ENCODE data around the gene MTM1. TPM values are rescaled to one million over a fixed set of nuclear protein-coding genes. Genes with fewer than 3 reads are reported as not detected.

The MTM1 gene
- total RNA-seq, 1 donor from 2014 or later, result 11.0 TPM

DNA sequence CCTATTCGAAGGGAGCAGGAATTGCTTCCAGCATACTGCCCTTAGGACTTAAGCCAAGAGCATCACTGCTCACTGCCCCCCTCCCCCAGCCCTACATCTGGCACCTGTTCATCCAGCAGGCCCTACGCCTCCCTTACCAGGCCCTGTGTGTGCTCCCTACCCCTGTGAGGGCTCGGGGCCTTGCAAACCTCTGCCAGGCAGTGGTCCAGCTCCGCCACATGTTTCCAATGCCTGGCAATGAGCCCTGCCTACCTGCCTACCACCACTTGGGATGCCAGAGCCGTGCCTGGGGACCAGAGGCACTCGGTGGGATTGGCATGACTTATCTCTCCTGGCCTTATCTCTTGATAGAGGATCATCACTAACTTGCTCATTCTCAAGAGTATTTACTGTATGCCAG, 27.5 kb upstream of the MTM1 start:
- no peak for FAIRE-seq
- peaks cover 5% of the 10 kb centered on the region for H3K9me3 ChIP-seq (ENCODE audit: insufficient read depth, low read depth, low read length)
- no peaks in the 10 kb centered on the region for H3K27me3 Mint-ChIP-seq (ENCODE audit: low read depth, unreplicated experiment)

DNA sequence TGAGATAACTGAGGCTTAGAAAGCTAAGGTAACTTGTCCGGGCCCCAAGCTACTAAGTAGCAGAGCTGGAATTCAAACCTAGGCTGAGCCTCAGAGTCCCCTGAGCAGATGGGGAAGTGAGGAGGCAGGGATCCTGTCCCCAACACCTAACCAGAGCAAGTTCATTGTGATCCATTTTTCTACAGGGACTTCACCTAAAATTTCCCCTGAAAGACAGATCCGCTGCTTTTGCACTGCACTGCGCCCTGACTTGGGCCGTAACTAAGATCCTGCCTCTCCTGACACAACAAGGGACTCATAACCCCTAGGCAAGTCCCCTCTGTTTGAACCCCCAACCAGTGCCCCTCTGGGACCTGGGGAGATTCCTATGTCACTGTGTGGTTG, 25.6 kb upstream of the MTM1 start:
- Histone ChIP-seq H3K9ac (ENCODE audit: low read length) (no peak overlapping the region), H3K79me2 (ENCODE audit: insufficient read depth, low read length) (no peaks in the 10 kb centered on the region), H3K9me3 (ENCODE audit: insufficient read depth, low read depth, low read length) (no peaks in the 10 kb centered on the region), H3K4me2 (ENCODE audit: low read length) (no peak overlapping the region), H3K4me1 (ENCODE audit: insufficient read depth, low read length) (peaks cover 11% of the 10 kb centered on the region), H2AFZ (ENCODE audit: low read depth, low read length) (no peak overlapping the region), H3K4me3 (ENCODE audit: insufficient read depth, low read depth, low read length) (no peak overlapping the region), H4K20me1 (ENCODE audit: insufficient read depth, low read length) (no peaks in the 10 kb centered on the region), H3K36me3 (ENCODE audit: insufficient read depth, low read length) (no peaks in the 10 kb centered on the region), H3K27ac (ENCODE audit: low read depth, low read length) (no peak overlapping the region), H3K27me3 (ENCODE audit: insufficient read depth, low read length) (no peaks in the 10 kb centered on the region)
- Mint-ChIP-seq H3K36me3 (ENCODE audit: low read depth, unreplicated experiment) (peaks cover 2% of the 10 kb centered on the region), H3K27ac (ENCODE audit: unreplicated experiment) (no peak overlapping the region), H3K4me1 (ENCODE audit: low read depth, unreplicated experiment) (no peaks in the 10 kb centered on the region), H3K4me3 (ENCODE audit: unreplicated experiment) (no peak overlapping the region), H3K9me3 (ENCODE audit: unreplicated experiment) (peaks cover 2% of the 10 kb centered on the region), H3K27me3 (ENCODE audit: low read depth, unreplicated experiment) (no peaks in the 10 kb centered on the region)
- DNase-seq (ENCODE audit: low read depth) (no peak), FAIRE-seq (no peak)
- TF ChIP-seq, protein P1, sequence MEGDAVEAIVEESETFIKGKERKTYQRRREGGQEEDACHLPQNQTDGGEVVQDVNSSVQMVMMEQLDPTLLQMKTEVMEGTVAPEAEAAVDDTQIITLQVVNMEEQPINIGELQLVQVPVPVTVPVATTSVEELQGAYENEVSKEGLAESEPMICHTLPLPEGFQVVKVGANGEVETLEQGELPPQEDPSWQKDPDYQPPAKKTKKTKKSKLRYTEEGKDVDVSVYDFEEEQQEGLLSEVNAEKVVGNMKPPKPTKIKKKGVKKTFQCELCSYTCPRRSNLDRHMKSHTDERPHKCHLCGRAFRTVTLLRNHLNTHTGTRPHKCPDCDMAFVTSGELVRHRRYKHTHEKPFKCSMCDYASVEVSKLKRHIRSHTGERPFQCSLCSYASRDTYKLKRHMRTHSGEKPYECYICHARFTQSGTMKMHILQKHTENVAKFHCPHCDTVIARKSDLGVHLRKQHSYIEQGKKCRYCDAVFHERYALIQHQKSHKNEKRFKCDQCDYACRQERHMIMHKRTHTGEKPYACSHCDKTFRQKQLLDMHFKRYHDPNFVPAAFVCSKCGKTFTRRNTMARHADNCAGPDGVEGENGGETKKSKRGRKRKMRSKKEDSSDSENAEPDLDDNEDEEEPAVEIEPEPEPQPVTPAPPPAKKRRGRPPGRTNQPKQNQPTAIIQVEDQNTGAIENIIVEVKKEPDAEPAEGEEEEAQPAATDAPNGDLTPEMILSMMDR (IDR thresholded peaks at IDR 0.05; ENCODE audit: insufficient read depth, low read depth, low read length), result no peak
- no peak for TF ChIP-seq EZH2 (IDR thresholded peaks at IDR 0.05; ENCODE audit: insufficient read depth, low read length)

More for the DNA sequence above, 27.5 kb upstream of the MTM1 start:
- Mint-ChIP-seq H3K4me3 (ENCODE audit: unreplicated experiment) (no peak overlapping the region), H3K36me3 (ENCODE audit: low read depth, unreplicated experiment) (peaks cover 2% of the 10 kb centered on the region), H3K9me3 (ENCODE audit: unreplicated experiment) (peaks cover 2% of the 10 kb centered on the region), H3K4me1 (ENCODE audit: low read depth, unreplicated experiment) (no peaks in the 10 kb centered on the region), H3K27ac (ENCODE audit: unreplicated experiment) (no peak overlapping the region)
- Histone ChIP-seq H3K4me1 (ENCODE audit: insufficient read depth, low read length) (no peaks in the 10 kb centered on the region), H3K27me3 (ENCODE audit: insufficient read depth, low read length) (no peaks in the 10 kb centered on the region), H3K36me3 (ENCODE audit: insufficient read depth, low read length) (no peaks in the 10 kb centered on the region), H3K9ac (ENCODE audit: low read length) (no peak overlapping the region), H2AFZ (ENCODE audit: low read depth, low read length) (no peak overlapping the region), H4K20me1 (ENCODE audit: insufficient read depth, low read length) (no peaks in the 10 kb centered on the region), H3K4me3 (ENCODE audit: insufficient read depth, low read depth, low read length) (no peak overlapping the region), H3K4me2 (ENCODE audit: low read length) (no peak overlapping the region), H3K79me2 (ENCODE audit: insufficient read depth, low read length) (no peaks in the 10 kb centered on the region), H3K27ac (ENCODE audit: low read depth, low read length) (no peak overlapping the region)
- no peak for DNase-seq (ENCODE audit: low read depth)
- TF ChIP-seq, protein P1 (IDR thresholded peaks at IDR 0.05; ENCODE audit: insufficient read depth, low read depth, low read length), result no peak
- no peak for TF ChIP-seq EZH2 (IDR thresholded peaks at IDR 0.05; ENCODE audit: insufficient read depth, low read length)

DNA sequence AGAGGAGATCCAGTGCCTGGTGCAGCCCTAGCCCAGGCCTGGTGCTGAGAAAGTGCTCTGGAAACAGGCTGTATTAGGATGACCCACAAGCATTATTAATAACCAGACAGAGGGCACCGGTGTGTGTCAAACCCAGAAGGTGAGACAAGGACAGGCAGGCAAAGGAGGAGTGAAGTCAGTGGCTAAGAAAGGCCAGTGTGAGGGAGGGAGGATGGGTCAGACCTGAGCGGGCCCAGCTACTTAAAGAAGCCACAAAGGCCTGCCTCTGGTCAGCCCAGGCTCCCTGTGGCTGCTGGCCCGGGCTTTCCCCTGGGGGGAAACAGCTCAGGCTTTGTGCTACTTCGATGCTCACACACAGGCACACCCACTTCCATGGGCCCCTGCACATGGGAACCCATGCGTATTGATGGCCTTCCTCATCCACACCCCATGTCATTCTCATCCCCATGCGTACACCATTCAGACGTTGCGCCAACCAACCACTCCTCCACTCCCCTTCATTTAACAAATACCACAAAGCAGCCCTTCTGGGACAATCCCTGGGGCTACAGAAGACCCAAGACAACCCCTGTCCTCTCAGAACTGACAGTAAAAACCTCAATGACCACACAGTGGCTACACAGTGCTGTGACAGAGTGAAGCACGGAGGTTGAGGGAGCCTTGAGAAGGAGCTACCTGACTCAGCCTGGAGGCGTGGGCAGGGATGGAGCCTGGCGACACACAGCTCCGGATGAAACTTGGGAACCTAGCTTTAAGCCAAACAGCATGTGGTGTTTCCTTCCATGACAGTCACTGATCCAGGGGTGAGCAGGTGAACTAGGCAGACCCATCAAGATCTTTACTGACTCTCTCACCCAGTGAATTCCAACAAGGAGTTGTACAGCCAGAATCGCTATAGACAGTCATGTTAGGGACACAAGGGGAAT, 24.9 kb upstream of the MTM1 start:
- TF ChIP-seq, protein P1 (IDR thresholded peaks at IDR 0.05; ENCODE audit: insufficient read depth, low read depth, low read length), result no peak
- no peak for TF ChIP-seq EZH2 (IDR thresholded peaks at IDR 0.05; ENCODE audit: insufficient read depth, low read length)
- H3K27ac Mint-ChIP-seq (ENCODE audit: unreplicated experiment), result no peak overlapping the region
- no peaks in the 10 kb centered on the region for H4K20me1 ChIP-seq (ENCODE audit: insufficient read depth, low read length)
- no peak overlapping the region for H3K9ac ChIP-seq (ENCODE audit: low read length)
- no peak overlapping the region for H2AFZ ChIP-seq (ENCODE audit: low read depth, low read length)
- no peaks in the 10 kb centered on the region for H3K27me3 Mint-ChIP-seq (ENCODE audit: low read depth, unreplicated experiment)
- no peaks in the 10 kb centered on the region for H3K4me1 Mint-ChIP-seq (ENCODE audit: low read depth, unreplicated experiment)
- DNase-seq (ENCODE audit: low read depth) (no peak), FAIRE-seq (no peak)
- no peaks in the 10 kb centered on the region for H3K79me2 ChIP-seq (ENCODE audit: insufficient read depth, low read length)
- H3K4me2 ChIP-seq (ENCODE audit: low read length), result no peak overlapping the region
- no peak overlapping the region for H3K4me3 ChIP-seq (ENCODE audit: insufficient read depth, low read depth, low read length)
- H3K36me3 ChIP-seq (ENCODE audit: insufficient read depth, low read length), result no peaks in the 10 kb centered on the region
- H3K9me3 Mint-ChIP-seq (ENCODE audit: unreplicated experiment), result peaks cover 2% of the 10 kb centered on the region
- no peak overlapping the region for H3K4me3 Mint-ChIP-seq (ENCODE audit: unreplicated experiment)
- peaks cover 2% of the 10 kb centered on the region for H3K36me3 Mint-ChIP-seq (ENCODE audit: low read depth, unreplicated experiment)
- H3K27ac ChIP-seq (ENCODE audit: low read depth, low read length), result no peak overlapping the region
- no peaks in the 10 kb centered on the region for H3K27me3 ChIP-seq (ENCODE audit: insufficient read depth, low read length)
- no peaks in the 10 kb centered on the region for H3K9me3 ChIP-seq (ENCODE audit: insufficient read depth, low read depth, low read length)
- H3K4me1 ChIP-seq (ENCODE audit: insufficient read depth, low read length), result peaks cover 16% of the 10 kb centered on the region
